ENCODE results near the gene TPI1.

Gene TPI1

GRCh38 chr12:6914947-6915788 lies 47.8 kb downstream of the TPI1 start:
- peak in 9 of 56 donors; percentile 2 to 57 (median 28) for DNase-seq

- no peak for DNase-seq
Measured at GRCh38 chr12:6915789-6916285, 48.5 kb downstream of the TPI1 start.

DNA sequence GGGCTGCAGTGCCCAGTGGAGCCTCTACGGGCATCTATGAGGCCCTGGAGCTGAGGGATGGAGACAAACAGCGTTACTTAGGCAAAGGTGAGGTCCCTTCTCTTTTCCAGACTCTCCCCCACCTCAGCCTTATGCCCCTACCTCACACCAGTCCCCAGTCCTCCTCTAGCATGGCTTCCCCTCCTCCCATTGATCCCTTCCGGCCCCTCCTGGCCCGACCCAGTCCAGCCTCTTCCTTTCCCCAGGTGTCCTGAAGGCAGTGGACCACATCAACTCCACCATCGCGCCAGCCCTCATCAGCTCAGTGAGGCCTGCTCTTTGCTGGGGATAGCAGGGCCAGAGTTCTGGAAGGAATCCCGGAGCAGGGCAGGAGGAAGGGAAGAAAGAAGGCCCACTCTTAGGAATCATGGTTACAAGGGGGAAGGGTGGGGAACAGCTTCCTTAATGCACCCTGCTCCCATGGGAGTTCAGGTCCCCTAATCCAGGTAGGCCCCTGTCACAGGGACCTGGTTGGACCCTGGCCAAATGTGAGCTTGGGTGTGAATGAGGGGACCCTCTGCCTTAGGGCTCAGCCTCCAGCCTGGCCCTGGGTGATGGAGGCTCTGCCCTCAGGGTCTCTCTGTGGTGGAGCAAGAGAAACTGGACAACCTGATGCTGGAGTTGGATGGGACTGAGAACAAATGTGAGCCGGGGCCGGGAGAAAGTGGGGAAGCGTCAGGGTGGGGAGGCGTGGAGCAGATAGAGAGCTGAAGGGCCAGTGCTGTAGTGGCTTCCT lies 49.3 kb downstream of the TPI1 start:
- no peak for DNase-seq

DNA sequence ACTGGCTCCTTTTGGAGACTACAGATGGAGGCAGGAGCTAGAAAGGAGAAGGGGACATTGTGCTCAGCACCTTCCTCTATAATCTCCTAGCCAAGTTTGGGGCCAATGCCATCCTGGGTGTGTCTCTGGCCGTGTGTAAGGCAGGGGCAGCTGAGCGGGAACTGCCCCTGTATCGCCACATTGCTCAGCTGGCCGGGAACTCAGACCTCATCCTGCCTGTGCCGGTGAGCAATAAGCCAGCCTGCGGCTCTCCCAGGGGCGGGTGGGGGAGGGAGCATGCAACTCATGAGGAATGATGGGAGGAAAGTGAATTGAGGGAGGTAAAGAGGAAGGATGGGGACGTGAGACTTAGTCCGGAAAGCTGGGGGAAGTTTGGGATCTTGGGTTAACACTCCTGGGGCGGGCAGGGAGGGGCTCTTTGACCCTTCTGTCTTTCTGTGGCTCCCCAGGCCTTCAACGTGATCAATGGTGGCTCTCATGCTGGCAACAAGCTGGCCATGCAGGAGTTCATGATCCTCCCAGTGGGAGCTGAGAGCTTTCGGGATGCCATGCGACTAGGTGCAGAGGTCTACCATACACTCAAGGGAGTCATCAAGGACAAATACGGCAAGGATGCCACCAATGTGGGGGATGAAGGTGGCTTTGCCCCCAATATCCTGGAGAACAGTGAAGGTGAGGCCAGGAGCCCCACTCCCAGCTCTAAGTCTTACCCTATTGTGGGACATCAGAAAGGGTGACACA lies 50.3 kb downstream of the TPI1 start:
- DNase-seq, result no peak

- no peak for DNase-seq
Measured at GRCh38 chr12:6919588-6919987, 52.3 kb downstream of the TPI1 start.
